NOMO-1 treated with dmso at 0.1 percent for 144 hours (cell line): ENCODE data around the gene NEK11.

ENCODE experiments used
- DNase-seq: peaks from one replicate; lab custom pipeline; 2025; ENCODE audit not compliant: unreplicated experiment; lab: John Stamatoyannopoulos, UW

Gene NEK11

GRCh38 chr3:131026321-131027151, at the start of gene NEK11, which contains the start of gene ASTE1:
Gene NEK11, plus strand, starts transcription at chr3:131026877. Its CDS starts 2,832 bp downstream, at chr3:131029709.
Gene ASTE1, minus strand, starts transcription at chr3:131026825. Its CDS starts 1,519 bp downstream, at chr3:131025306.
- DNase-seq = peak; percentile 95

- no peak for DNase-seq
Observed at GRCh38 chr3:130979117-130979516, 47.6 kb upstream of the NEK11 start.

- DNase-seq = no peak
Observed at GRCh38 chr3:130981469-130981868, 45.2 kb upstream of the NEK11 start.

GRCh38 chr3:130990282-130990681, 36.4 kb upstream of the NEK11 start:
- no peak for DNase-seq

- DNase-seq = no peak
Observed at GRCh38 chr3:130991126-130991525, 35.6 kb upstream of the NEK11 start.

GRCh38 chr3:130992344-130992743, 34.3 kb upstream of the NEK11 start:
- no peak for DNase-seq

- peak; percentile 21 for DNase-seq
Observed at GRCh38 chr3:130997289-130997688, 29.4 kb upstream of the NEK11 start.

GRCh38 chr3:131001071-131001470, 25.6 kb upstream of the NEK11 start:
- no peak for DNase-seq

- DNase-seq = no peak
Observed at GRCh38 chr3:131004603-131005002, 22.1 kb upstream of the NEK11 start.

- no peak for DNase-seq
Observed at GRCh38 chr3:131007256-131007655, 19.4 kb upstream of the NEK11 start.

GRCh38 chr3:131007782-131008181, 18.9 kb upstream of the NEK11 start:
- no peak for DNase-seq

GRCh38 chr3:131008326-131008725, 18.4 kb upstream of the NEK11 start:
- DNase-seq = no peak

GRCh38 chr3:131009698-131010097, 17.0 kb upstream of the NEK11 start:
- no peak for DNase-seq

- DNase-seq = no peak
Observed at GRCh38 chr3:131018970-131019369, 7.7 kb upstream of the NEK11 start.

GRCh38 chr3:131020122-131020693, 6.5 kb upstream of the NEK11 start:
- DNase-seq = peak; percentile 78

GRCh38 chr3:131025539-131025938, 1.1 kb upstream of the NEK11 start:
- DNase-seq = no peak

- DNase-seq = no peak
Observed at GRCh38 chr3:131028844-131029243, 2.2 kb downstream of the NEK11 start.

GRCh38 chr3:131031660-131032059, 5.0 kb downstream of the NEK11 start:
- DNase-seq = no peak

GRCh38 chr3:131033480-131034080, 6.9 kb downstream of the NEK11 start:
- no peak for DNase-seq

GRCh38 chr3:131036200-131036816, 9.6 kb downstream of the NEK11 start:
- no peak for DNase-seq

- DNase-seq = no peak
Observed at GRCh38 chr3:131036986-131037385, 10.3 kb downstream of the NEK11 start.

- DNase-seq = no peak
Observed at GRCh38 chr3:131038326-131038725, 11.6 kb downstream of the NEK11 start.
